OCI-LY3 (cell line): Measurements from ENCODE around the gene C3orf80.

Experiments
- EZH2phosphoT487 ChIP-seq: fragments of 200-600 bp; shearing (Covaris generic); IDR thresholded peaks from 2 replicates; pipeline ENCODE4 v1.6.1; 2018; ENCODE audit warnings: antibody characterized with exemption, mixed run types, low read depth
- TF ChIP-seq, protein P1 (sequence below): fragments of 200-600, 300-600 bp; sonication (generic); IDR thresholded peaks from 2 replicates; pipeline ENCODE4 v1.5.1; 2014; ENCODE audit warnings: antibody characterized with exemption, low read length, low read depth

DNA sequence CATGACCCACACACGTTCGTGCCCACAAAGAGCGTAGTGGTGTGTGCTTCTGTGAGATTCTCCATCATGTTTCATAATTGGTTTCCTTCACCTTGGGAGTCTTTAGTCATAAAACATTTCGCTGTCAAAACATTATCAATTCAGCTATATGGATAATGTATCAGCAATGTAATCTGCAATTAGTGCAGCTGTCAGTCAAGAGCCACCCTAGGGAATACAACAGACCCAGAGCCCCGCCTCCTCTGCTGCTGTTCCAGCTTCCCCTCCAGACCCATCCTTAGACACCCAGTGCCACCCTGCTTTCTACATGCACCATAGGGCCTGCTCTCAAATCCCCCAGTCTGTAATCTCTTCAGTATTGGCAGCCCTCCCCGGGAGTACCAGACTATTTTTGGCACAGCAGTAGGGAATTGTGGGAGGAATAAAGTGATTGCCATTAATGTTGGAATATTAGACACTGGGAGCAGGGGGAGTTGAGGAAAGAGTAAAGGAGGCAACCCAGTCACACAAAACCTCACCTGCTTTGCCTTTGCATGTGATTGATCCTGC, 31.5 kb upstream of the C3orf80 start:
- TF ChIP-seq, protein P1, sequence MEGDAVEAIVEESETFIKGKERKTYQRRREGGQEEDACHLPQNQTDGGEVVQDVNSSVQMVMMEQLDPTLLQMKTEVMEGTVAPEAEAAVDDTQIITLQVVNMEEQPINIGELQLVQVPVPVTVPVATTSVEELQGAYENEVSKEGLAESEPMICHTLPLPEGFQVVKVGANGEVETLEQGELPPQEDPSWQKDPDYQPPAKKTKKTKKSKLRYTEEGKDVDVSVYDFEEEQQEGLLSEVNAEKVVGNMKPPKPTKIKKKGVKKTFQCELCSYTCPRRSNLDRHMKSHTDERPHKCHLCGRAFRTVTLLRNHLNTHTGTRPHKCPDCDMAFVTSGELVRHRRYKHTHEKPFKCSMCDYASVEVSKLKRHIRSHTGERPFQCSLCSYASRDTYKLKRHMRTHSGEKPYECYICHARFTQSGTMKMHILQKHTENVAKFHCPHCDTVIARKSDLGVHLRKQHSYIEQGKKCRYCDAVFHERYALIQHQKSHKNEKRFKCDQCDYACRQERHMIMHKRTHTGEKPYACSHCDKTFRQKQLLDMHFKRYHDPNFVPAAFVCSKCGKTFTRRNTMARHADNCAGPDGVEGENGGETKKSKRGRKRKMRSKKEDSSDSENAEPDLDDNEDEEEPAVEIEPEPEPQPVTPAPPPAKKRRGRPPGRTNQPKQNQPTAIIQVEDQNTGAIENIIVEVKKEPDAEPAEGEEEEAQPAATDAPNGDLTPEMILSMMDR = no peak
- no peak for TF ChIP-seq EZH2phosphoT487
